Right lobe of liver (tissue), 6 donors: ENCODE measurements around the gene MBOAT7. TPM values are rescaled to one million over a fixed set of nuclear protein-coding genes. Genes with fewer than 3 reads are reported as not detected.

Experiments used
- ATAC-seq, 4 donors: fragments of 200-7000 bp; cut with Tn5 transposase; one replicate each; pipeline ENCODE4 v1.9.1; 2020; ENCODE audit warnings: mild to moderate bottlenecking in 4 of 4, moderate library complexity in 4 of 4
- DNase-seq, 3 donors: peaks; one replicate each; pipeline ENCODE4 v3.0.0-alpha.2; 2020
- H3K27ac ChIP-seq, 3 donors: fragments of 200-600 bp; one replicate each; pipeline ENCODE4 v1.8.0; 2022
- H3K27me3 ChIP-seq, 2 donors: fragments of 200-600 bp; one replicate each; pipeline ENCODE4 v1.8.0; 2022
- H3K36me3 ChIP-seq, 4 donors: fragments of 200-600 bp; sonication (generic) in 1 of 4; one replicate each; pipeline versions ENCODE4 v1.5.1 to v1.8.0; 2017 to 2022; ENCODE audit warnings: control low read depth in 1 of 4
- H3K4me1 ChIP-seq, 4 donors: fragments of 200-600 bp; sonication (generic) in 1 of 4; one replicate each; pipeline versions ENCODE4 v1.5.1 to v1.8.0; 2017 to 2022; ENCODE audit warnings: control low read depth in 1 of 4
- H3K4me3 ChIP-seq, 3 donors: fragments of 200-600 bp; one replicate each; pipeline ENCODE4 v1.8.0; 2022
- H3K9me3 ChIP-seq, 4 donors: fragments of 200-600 bp; sonication (generic) in 1 of 4; one replicate each; pipeline versions ENCODE4 v1.5.1 to v1.8.0; 2017 to 2022; ENCODE audit warnings: control low read depth in 1 of 4
- CTCF ChIP-seq, 4 donors: fragments of 200-600 bp in 3 of 4; fragments of 450-650 bp in 1 of 4; IDR thresholded peaks; one replicate each; pipeline versions ENCODE4 v1.5.1 to v1.8.0; 2016 to 2022; ENCODE audit warnings: antibody characterized with exemption in 4 of 4, mild to moderate bottlenecking in 2 of 4
- POLR2A ChIP-seq: fragments of 450-650 bp; IDR thresholded peaks from one replicate; pipeline ENCODE4 v1.6.1; 2017; ENCODE audit warnings: antibody characterized with exemption, mild to moderate bottlenecking
- WGBS: methylation state at CpG from one replicate; pipeline ENCODE4 v1.1.6; 2018; ENCODE audit warnings: low coverage, low lambda C conversion rate; ENCODE audit not compliant: insufficient coverage; ENCODE audit errors: missing lambda C conversion rate; 5-methylcytosine and 5-hydroxymethylcytosine counted together
- intact Hi-C, 2 donors: fragments of 100-400 bp; cut with DNase I; formaldehyde crosslinking; loops; one replicate each; pipeline versions ENCODE4 v1.11.2 to v1.14.1; 2022
- total RNA-seq, 6 experiments: library from RNA; depleted of rRNA in 2 of 6; stranded (reverse); fragments of >200 nt in 2 of 6; fragmentation: NEBNext Ultra II Directional in 3 of 6; extraction: Animal tissue kit (Norgen Biotek cat#: 25700) in 3 of 6; gene quantifications; one replicate each; pipeline versions ENCODE4 v1.1.0 to v1.2.4, GENCODE V29; 2016 to 2023
- donor health status: DM: no; HTN: yes; CAD: no.
- donor health status: DM: no; HTN: no; CAD: no.
- donor health status: DM: no; HTN: no; CAD: no.
- donor health status: DM: no; HTN: yes; CAD: no.
- donor health status: DM: no; HTN: yes; CAD: no.

Gene MBOAT7
- total RNA-seq, 6 experiments from 2014 or later: 26.6 to 57.7 (median 32.9) TPM

DNA sequence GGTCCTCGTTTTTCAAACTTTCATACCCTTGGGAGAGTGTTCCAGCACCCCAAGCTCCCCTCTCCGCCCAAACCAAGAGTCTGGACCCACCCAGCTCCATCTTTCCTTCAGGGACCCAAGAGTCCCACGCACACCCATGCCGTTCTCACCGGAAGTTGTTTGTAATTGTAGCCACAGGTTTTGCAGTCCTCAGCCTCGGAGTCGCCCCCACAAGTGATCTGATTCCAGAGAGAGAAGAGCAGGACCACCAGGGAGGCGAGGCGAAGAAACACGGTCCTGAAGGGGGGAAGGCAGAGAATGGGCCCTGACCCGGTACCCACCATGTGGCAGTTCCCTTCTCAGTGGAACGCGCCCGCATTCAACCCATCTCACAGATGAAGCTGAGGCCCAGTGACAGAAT lies 26.5 kb downstream of the MBOAT7 start:
- peak in 1 of 3 donors; percentile 57 for DNase-seq

DNA sequence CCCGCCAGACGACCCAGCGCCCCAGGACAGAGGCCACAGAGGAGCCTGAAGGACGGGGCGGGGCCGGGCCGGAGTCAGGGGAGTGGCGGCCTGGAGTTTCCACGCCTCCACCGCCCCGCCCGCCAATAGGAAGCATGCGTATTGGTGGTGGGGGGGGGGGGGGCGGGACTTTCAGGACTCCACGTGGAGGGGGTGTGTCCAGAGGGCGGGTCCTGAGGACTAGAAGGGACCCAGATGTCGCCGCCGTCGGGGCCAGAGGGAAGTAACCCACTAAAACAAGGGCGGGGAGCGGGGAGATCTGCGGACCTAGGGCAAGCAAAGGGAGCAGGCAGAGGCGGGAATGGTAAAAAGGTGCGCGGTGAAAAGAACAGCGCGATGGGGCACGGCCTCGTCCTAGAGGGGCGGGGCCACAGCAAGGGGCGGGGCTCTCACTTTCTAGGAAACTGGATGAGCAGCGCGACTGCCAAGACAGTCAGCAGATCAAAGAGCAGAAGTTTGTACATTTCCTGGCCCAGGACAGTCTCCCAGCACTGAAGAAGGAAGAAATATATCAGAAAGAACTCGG lies 27.1 kb downstream of the MBOAT7 start:
- peaks cover 0 to 29% (median 11%) of the 10 kb centered on the region in 4 donors for H3K4me1 ChIP-seq
- intact Hi-C loops: no loop called here
- H3K27me3 ChIP-seq: no peaks in the 10 kb centered on the region
- TF ChIP-seq CTCF (IDR thresholded peaks at IDR 0.05) (no peak), POLR2A (no peak)
- 2% methylated on average over 25 of the region's 35 CpGs for WGBS
- ATAC-seq (peak; percentile 64 to 75 (median 69)), DNase-seq (peak; percentile 88 to 91 (median 90))
- peak overlapping the region in 2 of 3 donors; percentile 48 to 55 for H3K27ac ChIP-seq
- H3K4me3 ChIP-seq: peak overlapping the region; percentile 33 to 56 (median 51)
- no peaks in the 10 kb centered on the region for H3K9me3 ChIP-seq
- H3K36me3 ChIP-seq: peaks cover 0 to 9% (median under 1%) of the 10 kb centered on the region in 4 donors

More for the DNA sequence above, 26.5 kb downstream of the MBOAT7 start:
- H3K4me1 ChIP-seq: peaks cover 0 to 29% (median 11%) of the 10 kb centered on the region in 4 donors
- TF ChIP-seq POLR2A (no peak), CTCF (IDR thresholded peaks at IDR 0.05) (no peak)
- no peaks in the 10 kb centered on the region for H3K27me3 ChIP-seq
- no peak for ATAC-seq
- peak overlapping the region; percentile 33 to 56 (median 51) for H3K4me3 ChIP-seq
- H3K27ac ChIP-seq: peak overlapping the region in 2 of 3 donors; percentile 48 to 55
- no peaks in the 10 kb centered on the region for H3K9me3 ChIP-seq
- intact Hi-C loops: no loop called here
- peaks cover 0 to 4% (median 0%) of the 10 kb centered on the region in 4 donors for H3K36me3 ChIP-seq
- 71% methylated on average over 14 of the region's 14 CpGs for WGBS

DNA sequence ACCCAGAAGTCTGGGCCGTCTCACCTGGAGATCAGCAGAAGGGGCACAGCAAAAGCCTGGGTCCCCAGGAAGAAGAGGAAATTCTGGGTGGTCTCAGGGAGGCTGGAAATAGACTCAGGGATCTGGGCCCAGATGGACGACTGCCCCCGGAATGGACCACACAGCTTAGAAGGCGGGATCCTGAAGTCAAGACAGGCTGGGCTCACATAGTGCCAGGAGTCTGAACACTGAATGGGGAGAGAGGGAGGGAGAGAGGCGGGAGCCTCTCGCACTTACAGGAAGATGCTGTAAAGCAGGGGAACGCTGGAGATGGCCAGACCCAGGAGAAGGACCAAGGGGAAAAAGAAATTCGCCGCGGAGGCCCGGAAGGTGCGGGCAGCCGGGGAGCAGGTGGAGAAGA lies 28.5 kb downstream of the MBOAT7 start:
- Histone ChIP-seq H3K27me3 (no peaks in the 10 kb centered on the region), H3K36me3 (peaks cover 0 to 24% (median 8%) of the 10 kb centered on the region in 4 donors), H3K9me3 (no peaks in the 10 kb centered on the region), H3K4me3 (no peak overlapping the region), H3K27ac (no peak overlapping the region), H3K4me1 (peaks cover 0 to 29% (median 11%) of the 10 kb centered on the region in 4 donors)
- ATAC-seq (no peak), DNase-seq (no peak)
- intact Hi-C loops: no loop called here
- TF ChIP-seq POLR2A (no peak), CTCF (IDR thresholded peaks at IDR 0.05) (no peak)
- WGBS: 62% methylated on average over 12 of the region's 13 CpGs

DNA sequence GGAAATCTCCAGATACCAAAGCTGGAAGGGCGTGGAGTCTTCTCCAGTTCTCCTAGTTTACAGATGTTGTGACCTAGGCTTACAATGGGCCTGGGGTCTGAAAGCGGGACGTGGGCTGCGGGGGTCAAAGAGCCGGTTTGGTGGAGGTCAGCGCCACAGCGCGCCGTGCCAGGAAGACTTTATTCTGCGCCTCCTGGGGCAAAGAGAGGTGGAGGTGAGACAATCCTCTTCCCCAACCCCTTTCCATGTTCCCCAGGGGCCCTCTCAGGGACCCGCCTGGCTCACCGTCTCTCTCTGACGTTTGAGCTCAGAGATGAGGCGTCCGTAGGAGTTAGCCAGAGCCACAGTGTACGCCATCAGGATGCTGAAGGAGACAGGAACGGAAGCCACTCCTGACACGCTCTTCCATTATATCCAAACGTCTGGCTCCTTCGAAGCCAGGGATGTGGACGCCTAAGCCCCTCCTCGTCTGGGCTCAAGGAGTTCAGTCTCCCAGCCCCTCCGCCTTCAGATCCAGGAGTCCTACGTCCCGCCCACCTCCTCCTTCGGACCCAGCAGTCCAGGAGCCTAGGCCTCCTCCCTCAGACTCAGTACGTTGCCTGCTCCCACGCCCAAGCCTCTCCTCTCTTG lies 29.1 kb downstream of the MBOAT7 start:
- peaks cover 0 to 29% (median 11%) of the 10 kb centered on the region in 4 donors for H3K4me1 ChIP-seq
- peak overlapping the region; percentile 11 to 70 (median 62) for H3K27ac ChIP-seq
- ATAC-seq: no peak
- intact Hi-C loops: no loop called here
- no peaks in the 10 kb centered on the region for H3K9me3 ChIP-seq
- 11% methylated on average over 14 of the region's 28 CpGs for WGBS
- DNase-seq: peak in 1 of 3 donors; percentile 57
- H3K27me3 ChIP-seq: no peaks in the 10 kb centered on the region
- TF ChIP-seq POLR2A (no peak), CTCF (IDR thresholded peaks at IDR 0.05) (no peak)
- H3K36me3 ChIP-seq: peaks cover 0 to 30% (median 11%) of the 10 kb centered on the region in 4 donors
- H3K4me3 ChIP-seq: peak overlapping the region; percentile 38 to 49 (median 44)
